ENCODE results near the gene TECTB.

DNA sequence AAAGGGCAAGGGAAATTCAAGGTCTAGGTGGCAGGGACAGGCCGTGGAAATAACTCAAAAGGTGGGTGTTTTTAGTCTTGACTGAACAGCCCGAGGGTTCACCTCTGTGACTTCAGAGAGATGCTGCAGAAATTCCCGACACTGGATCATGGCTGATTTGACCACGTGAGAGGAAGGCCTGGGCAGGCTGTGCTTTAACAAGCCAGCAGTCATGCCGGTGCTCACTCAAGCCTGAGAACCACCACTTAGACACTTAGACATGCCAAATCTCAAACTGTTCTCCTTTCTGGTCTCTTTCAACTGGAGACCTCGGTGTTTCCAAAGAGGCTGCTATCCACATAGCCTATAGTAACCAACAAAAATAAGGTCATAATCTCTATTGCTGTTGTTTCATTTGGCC lies 15.4 kb downstream of the TECTB start:
- TF ChIP-seq CTCF (IDR thresholded peaks at IDR 0.05; ENCODE audit: low read depth, low read length) (no peak), EZH2phosphoT487 (IDR thresholded peaks at IDR 0.05; ENCODE audit: low read depth) (no peak)

Data from OCI-LY3 (cell line).